GM12801 (cell line): ENCODE data around the gene FTO.

Experiments used
- CTCF ChIP-seq: IDR thresholded peaks from one replicate; pipeline ENCODE4 v1.5.1; 2011; ENCODE audit warnings: control low read depth; ENCODE audit not compliant: insufficient read length; ENCODE audit errors: extremely low read depth

FTO gene

GRCh38 chr16:53945996-53946395 lies 242.0 kb downstream of the FTO start:
- no peak for TF ChIP-seq CTCF

DNA sequence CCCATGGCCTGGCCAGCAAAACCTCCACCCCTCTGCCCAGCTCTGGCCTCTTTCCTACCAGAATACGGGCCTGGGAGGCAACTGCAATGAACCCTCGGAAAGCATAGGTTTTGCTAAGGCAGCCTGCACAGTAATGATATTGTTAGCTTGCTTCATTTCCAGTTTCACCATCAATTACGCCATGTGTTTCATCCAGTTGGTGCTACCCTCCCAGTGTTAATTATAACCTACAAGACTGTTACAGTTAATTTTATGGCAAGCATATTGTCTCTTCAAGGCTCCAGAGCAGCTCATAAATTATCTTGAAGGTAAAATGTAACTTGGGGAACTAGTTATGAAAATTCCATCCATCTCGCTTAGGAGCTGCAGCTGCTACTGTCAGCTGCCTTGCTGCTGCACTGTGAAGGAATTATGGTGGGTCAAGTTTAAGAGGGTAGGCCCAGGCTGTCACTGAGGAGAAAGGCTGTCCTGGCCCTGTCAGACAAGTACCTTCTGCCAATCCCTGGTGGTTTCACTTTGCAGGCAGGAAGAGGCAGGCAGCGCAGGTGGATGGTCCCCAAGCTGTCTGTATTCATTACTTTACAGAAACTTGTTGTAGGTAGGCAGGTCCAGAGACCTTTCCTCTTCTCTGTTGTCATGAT lies 242.9 kb downstream of the FTO start:
- TF ChIP-seq CTCF: no peak

DNA sequence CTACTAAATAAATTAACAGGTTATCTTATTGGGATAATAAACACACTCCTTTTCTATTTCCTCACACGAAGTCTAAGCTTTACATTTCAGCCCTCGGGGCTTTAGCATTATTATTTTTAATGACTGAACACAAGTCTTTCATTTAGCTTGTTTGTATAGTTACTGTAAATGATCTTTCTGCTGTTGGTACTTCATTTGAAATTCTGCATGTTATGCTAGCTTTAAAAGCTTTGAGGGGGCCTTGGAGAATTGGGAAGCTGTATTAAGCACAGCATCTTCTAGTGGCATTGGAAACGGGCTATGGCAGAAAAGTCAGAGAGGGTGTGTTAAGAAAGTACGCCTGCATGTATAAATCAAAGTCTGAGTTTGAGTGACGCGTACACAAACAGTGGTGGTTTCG lies 243.7 kb downstream of the FTO start:
- no peak for TF ChIP-seq CTCF

GRCh38 chr16:53948326-53948725 lies 244.4 kb downstream of the FTO start:
- TF ChIP-seq CTCF: no peak

- TF ChIP-seq CTCF: no peak
Measured at GRCh38 chr16:53948734-53949430, 244.9 kb downstream of the FTO start.

- TF ChIP-seq CTCF: no peak
Measured at GRCh38 chr16:53949715-53950410, 245.9 kb downstream of the FTO start.

GRCh38 chr16:53950677-53951076 lies 246.7 kb downstream of the FTO start:
- no peak for TF ChIP-seq CTCF
